HepG2 (cell line): Measurements from ENCODE around the gene PRR19. TPM values are rescaled to one million over a fixed set of nuclear protein-coding genes. Genes with fewer than 3 reads are reported as not detected.

ENCODE experiments used
- ATF2 ChIP-seq: sonication (generic); formaldehyde crosslinking; IDR thresholded peaks from 2 replicates; pipeline ENCODE4 v1.4.0; 2020; ENCODE audit warnings: missing genetic modification reagents
- BRD4 ChIP-seq: sonication (generic); formaldehyde crosslinking; IDR thresholded peaks from 2 replicates; pipeline ENCODE4 v1.4.0; 2020; ENCODE audit warnings: missing genetic modification reagents
- FOXP1 ChIP-seq, 2 experiments: fragments of 450-650 bp in 1 of 2; IDR thresholded peaks; 2 replicates each; pipeline ENCODE4 v1.6.1; 2017 to 2018; ENCODE audit warnings: antibody characterized with exemption in 1 of 2
- NBN ChIP-seq: fragments of 450-650 bp; conservative IDR thresholded peaks from 2 replicates; pipeline ENCODE4 v1.6.1; 2017
- NFIB ChIP-seq: sonication (generic); formaldehyde crosslinking; IDR thresholded peaks from 2 replicates; pipeline ENCODE4 v1.9.0; 2021; ENCODE audit warnings: missing genetic modification reagents, mild to moderate bottlenecking, borderline replicate concordance
- RARA ChIP-seq: IDR thresholded peaks from 2 replicates; pipeline ENCODE4 v1.6.1; 2016; ENCODE audit warnings: missing genetic modification reagents, missing compliant biosample characterization
- ZC3H4 ChIP-seq: sonication (generic); formaldehyde crosslinking; IDR thresholded peaks from 2 replicates; pipeline ENCODE4 v1.4.0; 2020; ENCODE audit warnings: missing genetic modification reagents, borderline replicate concordance
- ZHX1 ChIP-seq: sonication (generic); formaldehyde crosslinking; IDR thresholded peaks from 2 replicates; pipeline ENCODE4 v1.8.1; 2022; ENCODE audit warnings: low read depth, mild to moderate bottlenecking, missing genetic modification reagents
- ZNF136 ChIP-seq: sonication (generic); formaldehyde crosslinking; IDR thresholded peaks from 2 replicates; pipeline ENCODE4 v1.8.1; 2022; ENCODE audit warnings: low read depth, mild to moderate bottlenecking, moderate library complexity, missing genetic modification reagents
- ZNF225 ChIP-seq: sonication (generic); formaldehyde crosslinking; IDR thresholded peaks from 2 replicates; pipeline ENCODE4 v1.4.0; 2020; ENCODE audit warnings: mild to moderate bottlenecking, missing genetic modification reagents
- ZNF260 ChIP-seq: sonication (generic); formaldehyde crosslinking; IDR thresholded peaks from 2 replicates; pipeline ENCODE4 v1.4.0; 2020; ENCODE audit warnings: missing genetic modification reagents, low read depth, mild to moderate bottlenecking, borderline replicate concordance
- ZNF367 ChIP-seq: sonication (generic); formaldehyde crosslinking; IDR thresholded peaks from 2 replicates; pipeline ENCODE4 v1.4.0; 2020; ENCODE audit warnings: missing genetic modification reagents, borderline replicate concordance
- ZNF414 ChIP-seq: sonication (generic); formaldehyde crosslinking; IDR thresholded peaks from 2 replicates; pipeline ENCODE4 v1.5.0; 2020; ENCODE audit warnings: missing genetic modification reagents
- ZNF564 ChIP-seq: sonication (generic); formaldehyde crosslinking; IDR thresholded peaks from 2 replicates; pipeline ENCODE4 v1.8.1; 2023; ENCODE audit warnings: mild to moderate bottlenecking, missing genetic modification reagents
- ZNF570 ChIP-seq: sonication (generic); formaldehyde crosslinking; IDR thresholded peaks from 2 replicates; pipeline ENCODE4 v1.4.0; 2020; ENCODE audit warnings: mild to moderate bottlenecking, missing genetic modification reagents, borderline replicate concordance
- ZNF572 ChIP-seq: sonication (generic); formaldehyde crosslinking; IDR thresholded peaks from 2 replicates; pipeline ENCODE4 v1.5.1; 2020; ENCODE audit warnings: mild to moderate bottlenecking, missing genetic modification reagents
- ZNF574 ChIP-seq: sonication (generic); formaldehyde crosslinking; IDR thresholded peaks from 2 replicates; pipeline ENCODE4 v1.4.0; 2020; ENCODE audit warnings: missing genetic modification reagents
- ZNF597 ChIP-seq: sonication (generic); formaldehyde crosslinking; IDR thresholded peaks from 2 replicates; pipeline ENCODE4 v1.5.0; 2020; ENCODE audit warnings: missing genetic modification reagents
- ZNF605 ChIP-seq: sonication (generic); formaldehyde crosslinking; IDR thresholded peaks from 2 replicates; pipeline ENCODE4 v1.8.0; 2022; ENCODE audit warnings: mild to moderate bottlenecking, missing genetic modification reagents
- ZNF629 ChIP-seq: sonication (generic); formaldehyde crosslinking; conservative IDR thresholded peaks from 2 replicates; pipeline ENCODE4 v1.5.0; 2020; ENCODE audit warnings: missing genetic modification reagents
- polyA plus RNA-seq, 8 experiments: library from polyadenylated mRNA; depleted of rRNA in 3 of 8; stranded (reverse) in 7 of 8; unstranded in 1 of 8; fragments of >200 nt; fragmentation: Illumina TruSeq in 4 of 8; extraction: Trizol in 4 of 8; gene quantifications; 2 replicates each; pipeline versions ENCODE4 v1.2.1 to v1.2.3, GENCODE V29; 2011 to 2016; ENCODE audit warnings: low read depth in 4 of 8, missing spikeins in 1 of 8, mixed read lengths in 1 of 8; ENCODE audit not compliant: insufficient read depth in 1 of 8
- total RNA-seq, 5 experiments: library from RNA; depleted of rRNA; stranded (reverse); fragments of >200 nt; fragmentation: Illumina TruSeq; extraction: Trizol; gene quantifications; 2 replicates each; pipeline ENCODE4 v1.2.3, GENCODE V29; 2016; ENCODE audit warnings: low read depth in 1 of 5

Gene PRR19
- total and polyA plus RNA-seq, 2 of the 13 experiments (the other 11 are each of a cell fraction or from before 2014, with no cell fraction given), result 0.21 to 0.33 TPM

GRCh38 chr19:42279902-42280814, 21.8 kb upstream of the PRR19 start (continued):
- TF ChIP-seq ZNF574 (CRISPR knock-in tag) (peak; percentile 41; the same call in 1 of the 2 replicates), ZNF367 (CRISPR knock-in tag) (no peak), ZNF414 (CRISPR knock-in tag) (no peak), FOXP1 (IDR thresholded peaks at IDR 0.05) (no peak), FOXP1 (CRISPR knock-in tag; IDR thresholded peaks at IDR 0.05) (no peak), ZNF605 (no peak), ZNF564 (CRISPR knock-in tag) (0 out of 2 replicates have a peak, but pooled peaks have one; percentile 50), ZNF572 (no peak), RARA (CRISPR knock-in tag) (no peak), BRD4 (CRISPR knock-in tag) (no peak), NBN (no peak), ZNF570 (CRISPR knock-in tag) (no peak), ZNF629 (no peak), NFIB (no peak), ZNF136 (no peak), ZNF597 (CRISPR knock-in tag) (no peak), ZC3H4 (CRISPR knock-in tag) (no peak), ZNF260 (CRISPR knock-in tag) (no peak), ZNF225 (CRISPR knock-in tag) (no peak), ATF2 (CRISPR knock-in tag) (peak; percentile 53; the same call in 1 of the 2 replicates), ZHX1 (CRISPR knock-in tag) (0 out of 2 replicates have a peak, but pooled peaks have one; percentile 20)
